Bone marrow (tissue), 2 donors: ENCODE results near the gene DYNLRB1.
A peak's percentile ranks its signal among the peaks of the same experiment; 100 is the strongest.
"Not testable (repeated sequence)": the region's sequence is repeated elsewhere in the genome, so short reads cannot be mapped to it uniquely, and the experiment has no call there.

Experiments
- DNase-seq, 2 donors: peaks; one replicate each; lab custom pipeline; 2025; lab: John Stamatoyannopoulos, UW

Gene DYNLRB1

DNA sequence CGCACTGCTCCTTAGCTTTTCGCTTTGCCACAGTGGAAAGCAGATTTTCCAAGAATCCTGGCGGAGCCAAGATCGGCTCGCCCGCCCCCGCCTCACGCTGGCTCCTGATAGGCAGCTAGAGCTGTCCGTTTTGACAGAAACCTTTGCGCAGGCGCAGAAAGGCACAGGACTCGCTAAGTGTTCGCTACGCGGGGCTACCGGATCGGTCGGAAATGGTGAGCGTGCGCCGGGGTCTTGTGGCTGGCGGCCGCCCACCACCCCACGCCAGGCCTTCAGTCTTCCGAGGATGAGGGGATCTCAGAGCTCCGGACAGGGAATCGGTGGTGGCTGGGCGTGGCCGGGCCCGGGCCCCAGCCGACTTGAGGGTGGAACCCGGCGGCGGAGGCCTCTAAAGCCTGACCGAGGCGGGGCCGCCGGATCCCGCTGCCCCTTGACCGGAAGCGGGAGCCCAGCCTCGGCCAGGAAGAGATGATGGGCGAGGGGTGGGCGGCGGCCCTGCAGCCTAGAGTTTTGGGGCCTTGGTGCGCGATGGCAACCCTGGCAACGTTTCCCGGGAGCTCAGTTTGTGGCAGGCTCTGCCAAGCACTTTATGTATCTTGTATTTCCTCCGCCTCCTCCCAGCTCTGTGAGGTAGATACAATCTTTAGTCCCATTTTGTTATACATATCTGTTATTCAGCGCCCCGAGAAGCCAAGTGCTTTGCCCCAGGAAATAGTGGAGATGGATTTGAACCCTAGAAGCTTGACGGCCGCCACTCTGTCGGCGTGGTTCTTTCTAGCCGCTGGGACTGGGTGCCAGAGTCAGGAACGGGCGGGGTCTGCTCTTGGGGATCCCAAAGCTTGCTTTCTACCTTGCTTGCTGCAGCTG lies at the start of gene DYNLRB1:
TSS of gene DYNLRB1 (plus strand) at position 176 of the 867 bp plus-strand sequence. CDS start at position 213, 37 bp downstream.
- DNase-seq: peak; percentile 76 to 89

DNA sequence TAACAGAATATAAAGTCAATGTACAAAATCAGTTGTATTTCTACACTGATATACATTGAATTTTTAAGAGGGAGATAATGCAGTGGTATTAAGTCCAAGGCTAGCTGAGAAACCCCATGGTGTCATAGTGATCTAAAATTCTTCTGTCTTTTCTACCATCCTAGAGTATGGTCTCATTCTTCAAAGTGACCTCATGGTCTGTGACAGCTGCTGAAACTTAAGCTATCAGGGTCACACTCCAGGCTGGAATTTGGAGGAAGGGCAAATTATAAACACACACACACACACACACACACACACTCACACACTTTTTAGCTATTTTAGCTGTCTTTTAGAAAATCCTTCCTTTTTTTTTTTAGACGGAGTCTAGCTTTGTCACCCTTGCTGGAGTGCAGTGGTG lies 47.3 kb upstream of the DYNLRB1 start:
- DNase-seq: no peak

DNA sequence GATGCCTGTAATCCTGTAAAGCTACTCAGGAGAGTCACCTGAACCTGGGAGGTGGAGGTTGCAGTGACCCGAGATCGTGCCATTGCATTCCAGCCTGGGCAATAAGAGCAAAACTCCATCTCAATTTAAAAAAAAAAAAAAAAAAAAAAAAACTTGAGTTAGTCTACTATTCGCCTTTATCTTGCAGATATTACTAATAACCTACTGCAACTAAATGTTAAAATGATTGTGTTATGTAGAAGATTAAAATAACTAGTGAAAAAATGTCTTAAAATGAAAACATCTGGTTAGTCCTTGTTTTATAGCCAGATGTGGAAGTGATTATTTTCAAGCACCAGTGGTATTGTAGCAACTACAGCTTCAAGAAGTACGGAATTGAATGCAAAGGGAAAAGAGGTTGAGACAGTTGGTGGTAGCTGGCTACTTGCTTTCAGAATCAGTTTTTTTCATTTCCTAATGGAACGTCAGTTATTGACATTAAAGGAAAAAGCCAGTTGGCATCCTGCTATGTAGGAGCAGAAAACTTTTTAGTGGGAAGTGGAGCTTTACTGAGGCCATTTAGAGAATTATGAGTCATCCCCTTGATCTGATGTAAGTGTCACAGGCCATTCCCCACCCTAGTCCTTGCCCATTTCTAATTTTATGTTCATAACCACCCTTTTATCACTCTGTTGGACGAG lies 43.8 kb upstream of the DYNLRB1 start:
- peak in 1 of 2 donors; percentile 6 for DNase-seq

DNA sequence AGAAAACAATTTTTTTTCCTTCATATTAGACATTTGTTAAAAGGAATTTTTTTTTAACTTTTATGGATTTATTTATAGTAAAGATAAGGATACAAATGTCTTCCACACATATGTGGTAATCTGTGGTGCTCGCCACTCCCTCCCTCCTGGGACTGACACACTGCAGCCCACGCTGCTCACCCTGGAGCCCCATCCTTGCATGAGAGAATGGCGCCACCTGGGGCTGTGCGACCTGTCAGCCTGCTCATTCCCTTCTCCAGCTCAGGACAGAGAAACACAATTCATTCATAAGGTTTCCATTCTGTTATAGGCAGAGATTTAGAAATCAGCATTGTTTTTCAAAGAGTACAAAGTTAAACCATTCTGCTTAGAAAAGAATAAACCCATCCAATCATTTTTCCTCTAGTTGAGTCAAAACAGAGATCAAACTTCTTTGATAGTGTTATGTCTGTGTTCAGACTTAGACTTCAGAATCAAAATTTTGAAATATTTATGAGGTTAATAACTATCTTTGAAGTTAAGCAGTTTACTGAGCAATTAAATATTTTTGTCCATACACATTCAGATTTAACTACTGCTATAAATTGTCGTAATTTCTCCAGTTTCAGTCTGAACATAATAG lies 42.8 kb upstream of the DYNLRB1 start:
- DNase-seq: peak in 1 of 2 donors; percentile 28

DNA sequence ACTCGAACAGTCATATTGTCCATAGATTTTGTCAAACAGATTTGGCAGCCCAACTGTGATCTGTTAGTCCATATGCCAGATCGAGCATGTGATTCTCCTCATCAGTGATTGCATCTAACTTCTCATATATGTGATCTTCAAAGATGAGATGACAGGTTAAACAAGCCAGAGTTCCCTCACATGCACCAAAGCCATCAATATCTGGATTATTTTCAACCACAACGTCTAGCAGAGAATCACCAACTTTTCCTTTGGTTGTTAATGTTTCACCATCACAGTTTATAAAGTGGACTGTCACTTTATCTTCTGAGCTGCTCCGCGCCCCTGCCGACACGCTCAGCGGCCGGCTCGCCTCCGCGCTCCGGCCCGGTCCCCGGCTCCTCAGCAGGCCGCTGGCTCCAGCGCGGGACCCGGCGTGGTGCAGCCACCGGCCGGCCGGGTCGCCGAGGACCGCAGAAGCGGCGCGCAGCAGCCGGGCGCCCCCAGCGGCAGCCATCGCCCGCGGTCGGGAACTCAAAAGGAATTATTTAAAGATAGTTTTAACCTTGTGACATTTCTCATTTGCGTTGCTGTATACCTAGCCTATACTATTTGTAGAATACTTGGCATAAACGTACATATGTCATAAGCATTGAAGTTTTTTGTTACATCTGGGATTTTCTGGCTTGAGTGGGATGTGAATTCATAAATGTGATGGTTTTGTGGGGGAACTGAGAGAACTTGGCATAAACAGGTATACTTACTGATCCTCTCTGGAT lies 40.1 kb upstream of the DYNLRB1 start:
- DNase-seq: no peak

DNA sequence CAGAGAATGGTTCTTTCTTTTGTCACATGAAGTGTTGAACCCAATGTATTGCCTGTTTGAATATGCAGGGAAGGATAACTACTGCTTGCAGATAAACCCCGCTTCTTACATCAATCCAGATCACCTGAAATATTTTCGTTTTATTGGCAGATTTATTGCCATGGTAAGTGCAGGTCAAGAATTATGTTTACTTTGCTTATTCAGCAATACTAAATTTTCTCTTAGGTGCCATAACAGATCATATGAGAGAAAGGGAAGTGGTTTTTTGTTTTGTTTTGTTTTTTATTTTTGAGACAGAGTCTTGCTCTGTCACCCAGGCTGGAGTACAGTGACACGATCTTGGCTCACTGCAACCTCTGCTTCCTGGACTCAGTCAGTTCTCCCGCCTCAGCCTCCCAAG lies 36.6 kb upstream of the DYNLRB1 start:
- DNase-seq: no peak

DNA sequence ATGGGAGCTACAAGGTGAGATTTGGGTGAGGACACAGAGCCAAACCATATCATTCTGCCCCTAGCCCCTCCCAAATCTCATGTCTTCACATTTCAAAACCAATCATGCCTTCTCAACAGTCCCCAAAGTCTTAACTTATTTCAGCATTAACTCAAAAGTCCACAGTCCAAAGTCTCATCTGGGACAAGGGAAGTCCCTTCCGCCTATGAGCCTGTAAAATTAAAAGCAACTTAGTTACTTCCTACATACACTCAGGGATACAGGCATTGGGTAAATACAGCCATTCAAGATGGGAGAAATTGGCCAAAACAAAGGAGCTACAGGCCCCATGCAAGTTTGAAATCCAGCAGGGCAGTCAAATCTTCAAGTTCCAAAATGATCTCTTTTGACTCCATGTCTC lies 34.1 kb upstream of the DYNLRB1 start:
- DNase-seq: not testable (repeated sequence)

DNA sequence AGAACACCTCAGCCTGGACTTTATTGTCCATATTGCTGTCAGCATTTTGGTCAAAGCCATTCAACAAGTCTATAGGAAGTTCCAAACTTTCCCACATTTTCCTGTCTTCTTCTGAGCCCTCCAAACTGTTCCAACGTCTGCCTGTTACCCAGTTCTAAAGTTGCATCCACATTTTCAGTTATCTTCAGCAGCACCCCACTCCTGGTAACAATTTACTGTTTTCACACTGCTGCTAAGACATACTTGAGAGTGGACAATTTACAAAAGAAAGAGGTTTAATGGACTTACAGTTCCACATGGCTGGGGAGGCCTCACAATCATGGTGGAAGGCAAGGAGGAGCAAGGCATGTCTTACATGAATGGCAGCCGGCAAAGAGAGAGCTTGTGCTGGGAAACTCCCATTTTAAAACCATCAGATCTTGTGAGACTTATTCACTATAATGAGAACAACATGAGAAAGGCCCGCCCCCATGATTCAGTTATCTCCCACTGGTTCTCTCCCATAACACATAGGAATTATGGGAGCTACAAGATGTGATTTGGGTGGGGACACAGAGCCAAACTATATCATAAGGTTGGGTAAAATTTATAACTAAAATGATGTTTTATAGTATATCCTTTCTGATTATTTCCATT lies 32.5 kb upstream of the DYNLRB1 start:
- DNase-seq: not testable (repeated sequence)

DNA sequence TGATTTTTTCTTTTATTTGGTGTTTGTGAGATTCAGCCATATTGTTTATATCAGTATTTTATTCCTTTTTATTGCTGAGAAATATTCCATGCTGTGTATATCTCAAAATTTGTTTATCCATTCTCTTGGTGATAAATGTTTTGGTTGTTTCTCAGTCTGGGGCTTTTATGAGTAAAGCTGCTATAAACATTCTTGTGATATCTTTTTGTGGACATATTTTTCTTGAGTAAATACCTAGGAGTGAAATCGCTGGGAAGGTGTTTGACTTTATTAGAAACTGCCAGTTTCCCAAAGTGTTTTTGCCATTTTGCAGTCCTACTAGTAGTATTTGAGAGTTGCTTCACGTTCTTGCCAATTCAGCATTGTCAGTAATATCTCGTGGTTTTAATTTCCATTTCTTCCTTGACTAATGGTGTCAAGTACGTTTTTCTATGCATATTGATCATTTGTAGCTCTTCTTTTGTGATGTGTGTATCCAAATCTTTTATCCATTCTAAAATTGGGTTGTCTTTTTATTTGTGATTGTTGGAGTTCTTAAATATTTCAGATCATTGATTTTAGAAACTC lies 31.1 kb upstream of the DYNLRB1 start:
- no peak for DNase-seq

DNA sequence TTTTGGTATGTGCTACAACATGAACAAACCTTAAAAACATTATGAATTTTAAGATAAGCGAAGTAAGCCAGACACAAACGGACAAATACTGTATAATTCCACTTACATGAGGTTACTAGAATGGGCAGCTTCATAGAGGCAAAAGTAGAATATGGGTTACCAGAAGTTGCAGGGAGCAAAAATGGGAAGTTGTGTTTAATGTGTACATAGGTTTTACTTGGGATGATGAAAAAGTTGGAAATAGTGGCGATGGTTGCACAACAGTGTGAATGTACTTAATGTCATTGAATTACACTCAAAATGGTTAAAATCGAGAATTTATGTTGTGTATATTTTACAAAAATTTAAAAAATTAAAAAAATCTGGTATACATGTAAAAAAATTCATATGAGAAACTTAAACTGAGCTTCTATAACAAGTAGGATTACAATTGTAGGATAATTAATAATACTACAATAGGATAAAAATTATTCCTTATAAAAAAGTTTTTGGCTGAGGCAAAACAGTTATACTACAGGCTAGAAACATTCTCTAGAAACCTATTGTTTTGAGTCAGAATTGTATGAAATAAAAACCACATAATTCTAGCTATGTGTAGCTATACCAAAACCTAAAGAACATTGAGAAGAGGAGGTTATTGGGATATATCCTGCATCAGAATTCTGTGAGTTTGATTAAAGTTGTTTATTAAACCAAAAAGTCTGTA lies 24.8 kb upstream of the DYNLRB1 start:
- no peak for DNase-seq

DNA sequence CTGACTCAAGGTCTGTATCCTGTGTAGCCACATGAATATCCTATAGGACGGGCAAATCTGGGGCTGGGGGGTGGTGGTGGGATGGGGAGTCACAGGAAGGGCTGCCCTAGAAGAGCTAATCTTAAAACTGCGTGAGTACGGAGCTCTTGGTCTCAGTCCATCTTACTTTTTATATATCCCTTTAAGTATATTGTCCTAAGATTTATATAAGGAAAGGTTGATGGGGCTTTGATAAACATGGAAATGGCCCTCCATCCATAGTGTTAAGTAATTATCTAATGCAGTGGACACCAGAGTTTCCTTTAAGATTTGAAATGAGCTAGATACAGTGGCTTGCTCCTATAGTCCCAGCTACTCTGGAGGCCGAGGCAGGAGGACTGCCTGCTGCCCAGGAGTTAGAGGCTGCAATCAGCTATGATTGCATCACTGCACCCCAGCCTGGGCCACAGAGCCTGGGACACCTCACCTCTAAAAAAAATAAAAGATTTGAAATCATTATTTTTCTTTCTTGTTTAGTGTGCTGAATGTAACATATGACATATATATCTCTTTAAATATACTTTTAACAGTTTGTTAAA lies 24.2 kb upstream of the DYNLRB1 start:
- no peak for DNase-seq

DNA sequence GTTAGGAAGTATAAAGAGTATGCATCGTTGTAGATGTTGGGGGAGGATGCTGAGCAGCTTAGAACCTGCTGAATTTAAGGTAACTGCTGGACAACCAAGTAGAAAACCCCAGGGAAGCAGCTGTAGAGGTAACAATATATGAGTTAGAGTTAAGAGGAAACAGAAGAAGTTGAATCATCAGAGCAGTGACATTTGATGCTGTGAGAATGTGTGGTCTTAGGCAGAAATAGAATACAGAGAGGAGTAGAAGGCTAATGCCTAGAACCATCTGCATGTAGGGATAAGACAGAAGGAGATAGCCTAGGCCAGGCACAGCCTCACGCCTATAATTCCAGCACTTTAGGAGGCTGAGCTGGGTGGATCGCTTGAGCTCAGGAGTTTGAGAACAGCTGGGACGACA lies 22.6 kb upstream of the DYNLRB1 start:
- DNase-seq: no peak

DNA sequence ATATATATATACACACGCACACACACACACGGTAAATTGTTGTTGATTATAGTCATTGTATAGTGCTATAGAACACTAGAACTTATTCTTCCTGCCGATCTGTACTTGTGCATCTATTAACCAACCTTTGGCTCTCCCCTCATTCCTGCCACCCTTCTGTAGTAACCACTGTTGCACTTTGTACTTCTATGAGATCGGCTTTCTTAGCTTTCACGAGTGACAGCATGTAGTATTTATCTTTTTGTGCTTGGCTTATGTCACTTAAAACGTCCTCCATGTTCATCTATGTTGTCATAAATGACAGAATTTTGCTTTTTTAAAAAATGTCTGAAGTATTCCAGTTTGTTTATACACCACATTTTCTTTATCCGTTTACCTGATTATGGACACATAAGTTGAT lies 20.9 kb upstream of the DYNLRB1 start:
- DNase-seq: no peak

DNA sequence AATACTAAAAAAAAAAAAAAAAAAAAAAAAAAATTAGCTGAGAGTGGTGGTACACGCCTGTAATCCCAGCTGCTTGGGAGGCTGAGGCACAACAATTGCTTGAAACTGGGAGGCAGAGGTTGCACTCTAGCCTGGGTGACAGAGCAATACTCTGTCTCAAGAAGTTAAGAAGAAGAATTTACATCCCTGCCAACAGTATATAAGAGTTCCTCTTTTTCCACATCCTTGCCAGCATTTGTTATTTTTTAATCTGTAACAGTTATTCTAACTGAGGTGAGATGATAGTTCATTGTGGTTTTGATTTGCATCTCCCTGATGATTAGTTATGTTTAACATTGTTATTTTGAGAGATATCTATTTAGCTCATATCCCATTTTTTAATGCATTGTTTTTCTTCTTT lies 20.3 kb upstream of the DYNLRB1 start:
- no peak for DNase-seq

DNA sequence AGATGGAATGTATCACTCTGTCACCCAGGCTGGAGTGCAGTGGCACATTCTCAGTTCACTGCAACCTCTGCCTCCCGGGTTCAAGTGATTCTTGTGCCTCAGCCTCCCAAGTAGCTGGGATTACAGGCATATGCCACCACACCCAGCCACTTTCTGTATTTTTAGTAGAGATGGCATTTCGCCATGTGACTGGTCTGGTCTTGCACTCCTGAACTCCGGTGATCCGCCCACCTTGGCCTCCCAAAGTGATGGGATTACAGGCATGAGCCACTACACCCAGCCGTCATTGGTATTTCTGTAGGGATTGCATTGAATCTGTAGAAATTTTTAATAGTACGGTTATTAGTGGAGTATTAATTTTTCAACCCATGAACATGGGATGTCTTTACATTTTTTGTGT lies 18.6 kb upstream of the DYNLRB1 start:
- DNase-seq: not testable (repeated sequence)

DNA sequence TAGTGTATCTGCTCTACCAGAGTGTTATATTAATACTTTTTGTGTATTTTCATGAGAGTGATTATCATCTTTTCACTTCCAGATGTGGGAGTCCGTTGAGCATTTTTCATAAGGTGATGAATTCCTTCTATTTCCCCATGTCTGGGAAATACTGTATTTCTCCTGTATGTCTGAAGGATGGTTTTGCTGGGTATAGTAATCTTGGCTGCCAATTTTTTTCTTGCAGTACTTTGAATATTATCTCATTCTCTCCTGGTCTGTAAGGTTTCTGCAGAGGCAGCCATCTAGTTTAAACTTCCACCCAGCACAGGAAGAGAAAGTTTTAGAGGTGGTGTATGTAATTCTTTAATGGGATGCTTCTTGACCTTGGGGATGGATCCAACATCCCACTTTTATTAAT lies 15.4 kb upstream of the DYNLRB1 start:
- DNase-seq: no peak

DNA sequence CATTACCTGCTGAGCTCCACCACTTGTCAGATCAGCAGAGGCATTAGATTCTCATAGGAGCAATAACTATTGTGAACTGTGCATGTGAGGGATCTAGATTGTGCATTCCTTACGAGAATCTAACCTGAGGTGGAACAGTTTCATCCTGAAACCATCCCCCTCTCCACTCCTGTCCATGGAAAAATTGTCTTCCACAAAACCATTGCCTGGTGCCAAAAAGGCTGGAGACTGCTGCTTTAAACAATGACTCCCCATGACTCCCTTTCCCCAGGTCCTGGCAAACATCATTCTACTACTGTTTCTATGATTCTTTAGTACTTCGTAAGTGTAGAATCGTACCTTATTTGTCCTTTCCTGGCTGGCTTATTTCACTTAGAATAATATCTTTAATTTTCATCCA lies 9.7 kb upstream of the DYNLRB1 start:
- DNase-seq: no peak

DNA sequence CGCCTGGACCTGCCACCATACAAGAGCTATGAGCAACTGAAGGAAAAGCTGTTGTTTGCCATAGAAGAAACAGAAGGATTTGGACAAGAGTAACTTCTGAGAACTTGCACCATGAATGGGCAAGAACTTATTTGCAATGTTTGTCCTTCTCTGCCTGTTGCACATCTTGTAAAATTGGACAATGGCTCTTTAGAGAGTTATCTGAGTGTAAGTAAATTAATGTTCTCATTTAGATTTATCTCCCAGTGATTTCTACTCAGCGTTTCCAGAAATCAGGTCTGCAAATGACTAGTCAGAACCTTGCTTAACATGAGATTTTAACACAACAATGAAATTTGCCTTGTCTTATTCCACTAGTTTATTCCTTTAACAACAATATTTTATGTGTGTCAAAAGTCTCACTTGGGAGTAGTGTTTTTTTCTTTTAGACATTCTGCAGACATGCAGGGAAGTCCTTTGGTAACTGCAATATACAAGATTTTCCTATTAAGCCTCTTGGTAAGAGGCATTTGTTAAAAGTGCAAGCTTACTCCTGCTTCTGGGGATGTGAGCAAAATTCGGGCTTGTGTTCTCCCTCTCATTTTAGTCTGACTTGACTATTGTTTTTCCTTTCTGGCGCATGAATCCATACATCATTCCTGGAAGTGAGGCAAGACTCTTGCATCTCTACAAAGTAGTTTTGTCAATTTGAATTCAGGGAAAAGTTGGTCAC lies 8.4 kb upstream of the DYNLRB1 start:
- no peak for DNase-seq

DNA sequence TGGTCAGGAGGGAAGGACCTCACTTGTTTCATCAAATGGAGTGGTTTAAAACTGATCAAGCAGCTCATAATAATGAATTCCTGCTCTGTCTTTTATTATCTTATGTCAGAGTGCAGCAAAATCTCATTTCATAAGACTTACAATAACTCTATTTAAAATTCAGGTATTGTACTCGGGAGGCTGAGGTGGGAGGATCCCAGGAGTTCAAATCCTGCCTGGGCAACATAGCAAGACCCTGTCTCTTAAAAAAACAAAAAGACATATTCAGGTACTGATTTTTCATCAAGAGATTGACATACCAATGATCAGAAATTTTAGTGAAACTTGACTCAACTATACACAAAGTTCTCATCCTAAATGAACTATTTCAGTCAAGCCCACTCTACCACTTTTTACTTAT lies 5.6 kb upstream of the DYNLRB1 start:
- no peak for DNase-seq

DNA sequence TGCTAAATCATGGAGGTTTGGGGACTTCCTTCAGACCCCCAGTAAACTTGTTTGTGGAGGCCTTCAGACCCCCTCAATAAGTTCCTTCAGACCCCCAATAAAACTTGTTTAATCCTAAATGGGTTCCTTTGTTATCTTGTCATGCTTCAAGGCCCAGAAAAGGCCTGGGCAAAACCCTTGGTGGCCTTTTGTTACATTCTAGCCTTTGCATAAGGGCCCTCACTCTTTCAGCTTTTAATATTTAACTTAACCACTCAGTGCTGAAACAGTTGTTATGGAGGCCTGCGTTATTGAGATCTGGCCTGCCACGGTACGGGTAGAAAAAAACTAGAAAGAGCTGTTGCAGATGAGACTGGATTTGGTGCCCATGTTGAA lies 4.3 kb upstream of the DYNLRB1 start:
- DNase-seq: no peak
